HPDE6-E6E7 (cell line): ENCODE data around the gene IPO8.
A peak's percentile ranks its signal among the peaks of the same experiment; 100 is the strongest.
"Not testable (repeated sequence)": the region's sequence is repeated elsewhere in the genome, so short reads cannot be mapped to it uniquely, and the experiment has no call there.

ENCODE experiments used
- DNase-seq: peaks from one replicate; pipeline ENCODE4 v3.0.0; 2011; ENCODE audit warnings: missing footprints; ENCODE audit errors: extremely low spot score

Gene IPO8

DNA sequence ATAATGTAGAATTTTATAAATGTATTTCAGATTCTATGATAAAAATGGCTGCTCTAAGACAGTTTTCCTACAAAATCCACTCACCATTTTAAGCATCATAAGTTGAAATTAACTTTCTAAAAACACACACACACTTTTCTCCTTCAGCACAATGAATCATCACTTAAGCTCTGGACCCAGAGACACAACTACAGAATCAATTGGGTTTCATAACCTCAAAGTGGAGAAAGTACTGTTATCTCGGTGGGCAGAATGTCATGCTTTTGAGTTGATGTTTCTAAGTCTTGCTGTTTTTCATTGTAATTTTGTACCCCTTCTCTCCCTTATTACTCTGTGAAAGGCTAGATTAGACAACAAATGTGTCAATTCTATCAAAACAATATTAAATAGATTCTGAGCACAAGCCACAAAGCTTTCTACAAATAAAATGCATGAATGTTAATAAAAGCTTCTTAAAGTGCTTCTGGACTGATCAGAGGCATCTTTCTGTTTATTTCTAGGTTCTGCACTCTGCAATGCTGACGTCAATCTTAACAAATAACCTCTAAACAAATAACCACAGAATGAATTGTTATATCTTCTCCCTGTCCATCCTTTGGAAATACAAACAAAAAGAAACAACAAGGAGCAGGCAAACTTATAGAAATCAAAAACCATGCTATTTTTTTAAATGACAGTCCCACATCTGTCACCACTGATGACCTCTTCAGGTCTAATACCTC, 8.2 kb downstream of the IPO8 start:
- DNase-seq: no peak

DNA sequence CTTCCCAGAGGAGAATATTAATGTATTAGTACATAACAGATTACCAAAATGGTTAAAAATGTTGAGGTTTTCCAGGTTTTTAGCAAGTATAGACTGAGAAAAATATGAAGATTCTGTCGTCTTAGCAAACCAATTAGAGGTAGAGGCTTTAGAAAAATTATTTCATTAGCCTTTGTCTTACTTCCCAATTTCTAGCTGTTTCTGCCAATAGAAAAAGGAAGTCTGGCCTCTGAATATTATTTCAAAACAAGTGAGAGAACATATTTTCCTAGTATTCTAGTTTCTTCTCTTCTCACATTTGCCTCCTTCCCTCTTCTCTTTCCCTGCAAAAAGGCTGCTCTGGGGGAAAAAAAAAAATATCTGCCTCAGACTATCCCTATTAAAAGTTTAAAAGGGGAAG, 16.4 kb downstream of the IPO8 start:
- DNase-seq: no peak

DNA sequence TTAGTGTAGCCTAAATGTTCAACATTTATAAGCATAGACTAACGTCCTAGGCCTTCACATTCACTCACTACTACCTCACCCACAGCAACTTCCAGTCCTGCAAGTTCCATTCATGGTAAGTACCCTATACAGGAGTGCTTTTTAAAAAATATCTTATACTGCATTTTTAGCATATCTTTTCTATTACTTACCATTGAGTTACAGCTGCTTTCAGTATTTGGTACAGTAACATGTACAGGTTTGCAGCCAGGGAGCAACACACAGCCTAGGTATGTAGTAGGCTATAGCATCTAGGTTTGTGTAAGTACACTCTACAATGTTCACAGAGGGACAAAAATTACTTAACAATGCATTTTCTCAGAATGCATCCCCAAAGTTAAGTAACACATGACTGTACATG, 17.4 kb downstream of the IPO8 start:
- no peak for DNase-seq

- DNase-seq: no peak
Measured at GRCh38 chr12:30661210-30661609, 34.5 kb downstream of the IPO8 start.

GRCh38 chr12:30652034-30652696, 43.5 kb downstream of the IPO8 start:
- no peak for DNase-seq

GRCh38 chr12:30646821-30647220, 48.8 kb downstream of the IPO8 start:
- DNase-seq: no peak

DNA sequence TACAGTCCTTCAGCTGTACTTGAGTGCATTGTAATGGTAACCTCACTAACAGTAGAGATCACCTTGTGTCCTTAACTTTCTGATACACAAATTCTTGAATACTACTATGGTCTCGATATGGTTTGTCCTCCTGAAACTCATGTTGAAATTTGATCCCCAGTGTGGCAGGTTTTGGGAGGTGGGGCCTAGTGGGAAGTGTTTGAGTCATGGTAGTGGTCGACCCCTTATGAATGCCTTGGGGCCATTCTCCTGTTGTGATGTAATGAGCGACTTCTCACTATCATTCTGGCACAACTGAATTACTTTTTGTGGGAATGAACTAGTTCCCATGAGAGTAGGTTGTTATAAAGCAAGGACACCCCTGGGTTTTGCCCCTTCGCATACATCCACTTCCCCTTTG, 52.3 kb downstream of the IPO8 start:
- DNase-seq: no peak

DNA sequence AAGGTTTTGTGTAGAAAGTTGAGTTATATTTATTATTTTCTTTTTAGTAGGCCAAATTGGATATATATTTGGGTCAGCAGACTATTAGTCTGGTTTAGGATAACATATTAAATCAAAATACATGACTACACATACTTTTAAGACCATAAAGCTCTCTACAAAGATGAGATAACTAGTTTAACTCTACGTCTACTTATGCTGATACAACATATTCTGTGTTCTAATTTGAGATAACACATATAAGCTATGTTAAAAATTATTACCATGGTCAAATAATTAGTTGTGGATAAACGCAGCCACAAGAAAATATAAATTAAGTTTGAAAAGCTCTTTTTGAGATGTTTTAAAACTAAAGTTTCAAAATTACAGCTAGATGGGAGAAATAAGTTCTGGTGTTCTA, 55.3 kb downstream of the IPO8 start:
- DNase-seq: no peak

GRCh38 chr12:30635385-30635784, 60.3 kb downstream of the IPO8 start:
- DNase-seq: no peak

DNA sequence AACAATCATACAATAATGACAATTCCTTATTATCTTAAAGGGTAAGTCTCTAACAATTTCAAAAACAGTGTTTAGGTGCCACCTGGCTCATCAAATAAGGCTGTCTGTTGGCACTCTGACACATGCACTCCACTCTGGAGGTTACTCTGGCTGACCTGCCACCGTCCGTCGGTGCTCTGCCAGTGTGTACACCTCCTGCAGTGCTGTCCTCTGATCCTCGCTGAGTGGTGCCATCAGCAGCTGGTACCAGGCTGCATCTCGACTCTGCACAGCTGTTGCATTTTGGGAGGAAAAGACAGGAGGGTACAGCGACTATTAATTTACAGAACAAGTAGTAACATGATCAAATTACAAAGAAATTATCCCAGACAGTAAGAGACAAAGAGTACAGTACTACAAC, 63.9 kb downstream of the IPO8 start:
- DNase-seq: no peak

DNA sequence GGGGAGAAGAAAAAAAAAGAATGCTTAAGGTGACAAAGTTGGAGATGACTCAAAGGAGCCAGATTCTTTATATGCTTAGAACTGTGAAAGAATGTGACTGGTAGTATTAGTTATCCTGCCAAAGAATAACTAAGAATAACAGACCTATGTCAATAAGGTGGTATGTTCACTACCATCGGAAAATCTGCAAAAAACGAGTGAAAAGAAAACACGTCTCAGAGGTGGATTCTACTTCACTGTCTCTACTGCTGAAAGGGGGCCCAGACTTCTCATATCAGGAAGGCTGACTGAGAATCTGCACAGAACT, 64.7 kb downstream of the IPO8 start:
- DNase-seq: no peak

DNA sequence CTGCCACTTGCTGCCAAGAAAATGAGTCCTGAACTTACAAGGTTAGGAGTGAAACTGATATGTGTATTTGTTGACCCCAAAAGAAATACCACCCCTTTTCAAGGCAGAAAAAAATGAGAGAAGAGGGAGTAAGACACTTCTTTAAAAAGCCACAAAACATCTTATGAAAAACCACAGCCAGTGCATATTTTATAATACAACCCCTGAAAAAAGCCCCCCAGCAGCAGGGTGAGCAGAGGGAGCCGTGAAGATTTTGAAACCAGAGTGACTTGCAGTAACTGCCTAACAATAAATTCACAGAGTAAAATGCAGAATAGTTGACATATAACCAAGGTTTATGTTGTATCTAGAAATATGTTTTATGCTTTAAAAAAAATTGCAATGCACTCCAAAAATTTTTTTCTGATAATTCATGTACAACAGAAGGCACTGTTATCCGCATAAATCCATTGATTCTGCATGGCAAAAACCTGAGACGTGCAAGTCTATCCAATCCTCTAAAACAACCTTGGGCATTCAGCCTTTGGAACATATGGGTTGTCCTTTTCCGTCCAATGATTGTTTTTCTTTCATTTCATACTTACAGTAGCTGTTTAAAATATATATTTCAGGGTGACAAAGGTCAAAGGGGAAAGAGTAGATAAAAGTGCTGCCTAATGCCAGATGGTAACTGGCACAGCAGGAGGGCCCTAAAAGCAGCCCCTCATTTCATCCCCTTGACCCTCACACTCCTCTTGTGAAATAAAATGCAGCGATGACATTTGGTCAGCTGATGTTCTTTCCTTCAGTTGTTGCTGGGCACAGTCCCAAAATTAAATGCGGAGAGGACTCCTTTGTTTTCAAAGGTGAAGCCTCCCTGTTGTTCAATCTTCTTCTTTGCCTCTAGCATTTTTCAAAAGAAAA, 65.3 kb downstream of the IPO8 start:
- DNase-seq: no peak

DNA sequence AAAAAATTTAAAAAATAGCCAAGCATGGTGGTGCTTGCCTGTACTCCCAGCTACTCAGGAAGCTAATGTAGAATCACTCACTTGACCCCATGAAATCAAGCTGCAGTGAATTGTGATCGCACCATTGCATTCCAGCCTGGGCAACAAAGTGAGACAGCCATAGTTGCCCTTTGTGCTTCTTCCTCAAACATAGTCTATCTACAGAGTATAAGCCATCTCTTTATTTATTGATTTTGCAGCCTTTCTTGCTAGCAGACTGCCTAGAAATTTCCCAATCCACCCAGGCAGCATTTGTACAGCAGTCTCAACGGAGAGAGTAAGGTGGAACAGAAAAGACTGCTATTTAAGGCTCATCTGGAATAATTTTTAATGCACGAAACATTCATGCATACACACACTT, 68.8 kb downstream of the IPO8 start:
- DNase-seq: no peak

GRCh38 chr12:30624009-30624408, 71.7 kb downstream of the IPO8 start:
- no peak for DNase-seq

- DNase-seq: peak; percentile 8
Measured at GRCh38 chr12:30622509-30622908, 73.2 kb downstream of the IPO8 start.

DNA sequence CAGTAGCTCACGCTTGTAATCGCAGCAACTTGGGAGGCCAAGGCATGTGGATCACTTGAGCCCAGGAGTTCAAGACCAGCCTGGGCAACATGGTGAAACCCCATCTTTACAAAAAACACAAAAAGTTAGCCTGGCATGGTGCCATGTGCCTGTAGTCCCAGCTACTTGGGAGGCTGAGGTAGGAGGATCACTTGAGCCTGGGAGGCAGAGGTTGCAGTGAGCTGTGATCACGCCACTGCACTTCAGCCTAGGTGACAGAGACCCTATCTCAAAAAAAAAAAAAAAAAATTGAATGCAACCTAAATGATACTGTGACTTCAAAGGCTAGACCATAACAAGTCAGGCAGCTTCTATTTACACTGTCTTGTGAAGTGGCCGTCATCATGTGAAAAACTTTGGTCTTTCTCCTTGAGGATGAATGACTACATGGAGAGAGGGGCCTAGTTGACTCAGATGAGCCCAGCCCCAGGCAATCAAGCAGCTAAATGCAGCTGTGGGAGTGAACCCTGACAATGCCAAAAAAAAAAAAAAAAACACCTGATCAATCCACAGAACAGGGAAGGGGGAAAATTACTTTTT, 73.9 kb downstream of the IPO8 start:
- not testable (repeated sequence) for DNase-seq

GRCh38 chr12:30617346-30618016, 78.2 kb downstream of the IPO8 start:
- DNase-seq: no peak

GRCh38 chr12:30614031-30614430, 81.6 kb downstream of the IPO8 start:
- DNase-seq: no peak

DNA sequence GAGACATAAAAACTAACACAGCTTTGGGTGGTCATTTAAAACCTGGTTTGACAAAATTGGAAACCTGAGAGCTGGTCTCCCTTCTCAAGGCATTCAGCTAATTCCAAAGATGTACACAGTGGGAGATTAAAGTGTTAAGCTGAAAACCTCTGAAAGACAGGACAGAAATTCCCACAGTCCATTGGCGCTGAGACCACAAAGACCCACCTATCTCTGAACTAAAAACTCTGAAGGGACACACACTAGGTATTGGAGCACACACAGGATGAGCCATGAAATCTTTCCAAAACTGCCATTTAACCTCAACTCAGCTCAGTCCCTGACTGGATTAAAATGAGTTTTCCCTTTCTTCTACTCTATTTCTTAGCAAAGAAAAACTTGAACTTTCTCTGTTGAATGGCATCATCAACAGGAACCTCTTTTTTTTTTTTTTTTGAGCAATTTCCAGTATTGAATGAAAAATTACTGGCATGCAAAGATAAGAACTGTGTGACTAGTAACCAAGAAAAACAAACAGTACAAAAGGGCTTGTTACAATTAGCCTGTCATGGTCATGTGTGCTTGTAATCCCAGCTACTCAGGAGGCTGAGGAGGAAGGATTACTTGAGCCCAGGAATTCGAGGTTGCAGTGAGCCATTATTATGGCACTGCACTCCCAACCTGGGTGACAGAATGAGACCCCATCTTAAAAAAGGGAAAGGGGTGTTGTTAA, 82.4 kb downstream of the IPO8 start:
- DNase-seq: no peak

- DNase-seq: no peak
Measured at GRCh38 chr12:30610718-30611117, 85.0 kb downstream of the IPO8 start.

DNA sequence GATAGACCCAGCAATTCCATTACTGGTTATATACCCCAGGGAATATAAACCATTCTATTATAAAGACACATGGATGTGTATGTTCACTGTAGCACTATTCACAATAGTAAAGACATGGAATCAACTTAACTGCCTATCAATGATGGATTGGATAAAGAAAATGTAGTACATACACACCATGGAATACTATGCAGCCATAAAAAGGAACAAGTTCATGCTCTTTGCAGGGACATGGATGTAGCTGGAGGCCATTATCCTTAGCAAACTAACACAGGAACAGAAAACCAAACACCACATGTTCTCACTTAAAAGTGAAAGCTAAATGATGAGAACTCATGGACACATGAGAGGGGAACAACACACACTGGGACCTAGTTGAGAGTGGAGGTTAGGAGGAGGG, 85.8 kb downstream of the IPO8 start:
- not testable (repeated sequence) for DNase-seq
